HG03139 (cell line): ENCODE results near the gene ENTPD6.
A peak's percentile ranks its signal among the peaks of the same experiment; 100 is the strongest.
"Not testable (repeated sequence)": the region's sequence is repeated elsewhere in the genome, so short reads cannot be mapped to it uniquely, and the experiment has no call there.

Experiments used
- ATAC-seq: cut with Tn5 transposase; IDR thresholded peaks from one replicate; pipeline ENCODE4 v1.9.1; 2021; ENCODE audit not compliant: unreplicated experiment

The ENTPD6 gene

GRCh38 chr20:25195014-25195961, at the start of gene ENTPD6:
TSS of gene ENTPD6 (plus strand) at chr20:25195712. CDS start at chr20:25206537, 10,825 bp downstream.
- ATAC-seq = peak; percentile 53

- no peak for ATAC-seq
Measured at GRCh38 chr20:25146976-25147375, 48.5 kb upstream of the ENTPD6 start.

GRCh38 chr20:25147716-25148115, 47.8 kb upstream of the ENTPD6 start:
- ATAC-seq = no peak

- ATAC-seq = no peak
Measured at GRCh38 chr20:25148181-25148981, 47.1 kb upstream of the ENTPD6 start.

GRCh38 chr20:25148982-25149846, 46.3 kb upstream of the ENTPD6 start:
- ATAC-seq = no peak

- no peak for ATAC-seq
Measured at GRCh38 chr20:25150016-25150415, 45.5 kb upstream of the ENTPD6 start.

GRCh38 chr20:25158043-25158442, 37.5 kb upstream of the ENTPD6 start:
- ATAC-seq = no peak

- ATAC-seq = no peak
Measured at GRCh38 chr20:25160467-25160866, 35.0 kb upstream of the ENTPD6 start.

GRCh38 chr20:25160897-25161296, 34.6 kb upstream of the ENTPD6 start:
- no peak for ATAC-seq

GRCh38 chr20:25165128-25165527, 30.4 kb upstream of the ENTPD6 start:
- ATAC-seq = no peak

- not testable (repeated sequence) for ATAC-seq
Measured at GRCh38 chr20:25166105-25166782, 29.3 kb upstream of the ENTPD6 start.

GRCh38 chr20:25173321-25173720, 22.2 kb upstream of the ENTPD6 start:
- no peak for ATAC-seq

- ATAC-seq = no peak
Measured at GRCh38 chr20:25173886-25174308, 21.6 kb upstream of the ENTPD6 start.

GRCh38 chr20:25176184-25176583, 19.3 kb upstream of the ENTPD6 start:
- no peak for ATAC-seq

- ATAC-seq = no peak
Measured at GRCh38 chr20:25177890-25178321, 17.6 kb upstream of the ENTPD6 start.

GRCh38 chr20:25178563-25179438, 16.7 kb upstream of the ENTPD6 start:
- ATAC-seq = no peak

- ATAC-seq = no peak
Measured at GRCh38 chr20:25179439-25180089, 15.9 kb upstream of the ENTPD6 start.

- ATAC-seq = not testable (repeated sequence)
Measured at GRCh38 chr20:25184391-25184790, 11.1 kb upstream of the ENTPD6 start.

- no peak for ATAC-seq
Measured at GRCh38 chr20:25187220-25187619, 8.3 kb upstream of the ENTPD6 start.
